ENCODE measurements around the gene MYO6.

- no peak for TF ChIP-seq CTCF (IDR thresholded peaks at IDR 0.05; ENCODE audit: low read depth, low read length)
- no peak for TF ChIP-seq EZH2phosphoT487 (IDR thresholded peaks at IDR 0.05; ENCODE audit: low read depth)
Observed at GRCh38 chr6:75880305-75880704, 131.3 kb downstream of the MYO6 start.
